NCI-H2029 treated with DMSO at 0.1 percent for 48 hours (cell line): ENCODE data around the gene MACF1.
"Not testable (repeated sequence)": the region's sequence is repeated elsewhere in the genome, so short reads cannot be mapped to it uniquely, and the experiment has no call there.

ENCODE experiments used
- DNase-seq: peaks from one replicate; lab custom pipeline; 2025; lab: John Stamatoyannopoulos, UW

Gene MACF1

GRCh38 chr1:39469150-39469549 is 264.7 kb downstream of the MACF1 start:
- no peak for DNase-seq

- no peak for DNase-seq
These were observed 265.5 kb downstream of the MACF1 start for GRCh38 chr1:39470040-39470439.

GRCh38 chr1:39472826-39473225 is 268.3 kb downstream of the MACF1 start:
- no peak for DNase-seq

- no peak for DNase-seq
These were observed 268.8 kb downstream of the MACF1 start for GRCh38 chr1:39473324-39473723.

GRCh38 chr1:39474810-39475209 is 270.3 kb downstream of the MACF1 start:
- DNase-seq, result no peak

GRCh38 chr1:39475551-39475950 is 271.1 kb downstream of the MACF1 start:
- DNase-seq, result not testable (repeated sequence)

- DNase-seq, result no peak
These were observed 273.8 kb downstream of the MACF1 start for GRCh38 chr1:39478126-39478915.

GRCh38 chr1:39481289-39481688 is 276.8 kb downstream of the MACF1 start:
- no peak for DNase-seq

GRCh38 chr1:39483276-39483675 is 278.8 kb downstream of the MACF1 start:
- DNase-seq, result no peak

GRCh38 chr1:39484564-39484963 is 280.1 kb downstream of the MACF1 start:
- no peak for DNase-seq

GRCh38 chr1:39485046-39485803 is 280.7 kb downstream of the MACF1 start:
- DNase-seq, result no peak

- DNase-seq, result no peak
These were observed 283.6 kb downstream of the MACF1 start for GRCh38 chr1:39488012-39488545.

- no peak for DNase-seq
These were observed 284.5 kb downstream of the MACF1 start for GRCh38 chr1:39488793-39489566.

GRCh38 chr1:39489567-39490239 is 285.2 kb downstream of the MACF1 start:
- DNase-seq, result no peak

- DNase-seq, result peak; percentile 97
These were observed 286.2 kb downstream of the MACF1 start for GRCh38 chr1:39490596-39491145.

- DNase-seq, result peak; percentile 99
These were observed 286.8 kb downstream of the MACF1 start, which contains the start of gene BMP8A for GRCh38 chr1:39491146-39491921. BMP8A (plus strand) TSS chr1:39491636; CDS start chr1:39491992, 356 bp downstream.

- not testable (repeated sequence) for DNase-seq
These were observed 287.9 kb downstream of the MACF1 start for GRCh38 chr1:39492118-39493042.

- DNase-seq, result not testable (repeated sequence)
These were observed 288.7 kb downstream of the MACF1 start for GRCh38 chr1:39493043-39493810.
